Type B pancreatic cell (in vitro differentiated cells): Measurements from ENCODE around the gene MDM1. TPM values are rescaled to one million over a fixed set of nuclear protein-coding genes. Genes with fewer than 3 reads are reported as not detected.

Experiments used
- DNase-seq: peaks from one replicate; pipeline ENCODE4 v3.0.0; 2021; ENCODE audit warnings: mixed read lengths; ENCODE audit not compliant: unreplicated experiment; ENCODE audit errors: extremely low spot score
- H3K27ac Mint-ChIP-seq: 2 replicates; pipeline ENCODE4 v1.8.0; 2021; ENCODE audit warnings: mild to moderate bottlenecking, mixed read lengths
- H3K27me3 Mint-ChIP-seq: 2 replicates; pipeline ENCODE4 v1.8.0; 2021; ENCODE audit warnings: mixed read lengths
- H3K36me3 Mint-ChIP-seq: 2 replicates; pipeline ENCODE4 v1.8.0; 2021; ENCODE audit warnings: mixed read lengths
- H3K4me1 Mint-ChIP-seq: one replicate; pipeline ENCODE4 v1.8.0; 2021; ENCODE audit warnings: mixed read lengths; ENCODE audit not compliant: unreplicated experiment
- H3K4me3 Mint-ChIP-seq: 2 replicates; pipeline ENCODE4 v1.8.0; 2021; ENCODE audit warnings: mild to moderate bottlenecking, mixed read lengths
- H3K9me3 Mint-ChIP-seq: 2 replicates; pipeline ENCODE4 v1.8.0; 2021; ENCODE audit warnings: mixed read lengths
- total RNA-seq: library from RNA; stranded (reverse); gene quantifications from 2 replicates; pipeline ENCODE4 v1.2.1, GENCODE V29; 2021; ENCODE audit warnings: low replicate concordance
- TF ChIP-seq, protein P1 (sequence below): fragments of 200-600 bp; sonication (generic); conservative IDR thresholded peaks from 2 replicates; pipeline ENCODE4 v1.5.0; 2021; ENCODE audit warnings: antibody characterized with exemption, mild to moderate bottlenecking

The MDM1 gene
- total RNA-seq, 1 donor from 2014 or later: 24.0 TPM

DNA sequence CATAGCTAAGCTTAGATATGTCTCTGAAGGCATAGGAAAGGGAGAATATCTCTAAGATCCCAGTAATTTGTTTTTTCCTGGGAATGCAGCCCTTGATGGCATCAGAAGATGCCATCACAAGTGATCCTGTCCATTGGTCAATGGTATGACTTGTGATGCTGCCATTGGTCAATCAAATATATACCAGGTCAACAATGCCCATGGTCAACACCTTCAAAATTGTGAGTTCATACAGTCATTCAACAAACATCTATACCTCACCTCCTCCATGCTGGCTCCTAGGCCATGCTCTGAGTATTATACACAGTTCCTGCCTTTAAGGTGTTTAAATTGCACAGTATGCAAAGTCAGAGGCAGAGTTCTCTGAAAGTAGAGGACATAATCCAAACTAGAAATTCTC lies 59.4 kb downstream of the MDM1 start:
- Mint-ChIP-seq H3K4me3 (no peak overlapping the region), H3K4me1 (peaks cover 10% of the 10 kb centered on the region), H3K9me3 (peaks cover 4% of the 10 kb centered on the region), H3K27me3 (peaks cover 2% of the 10 kb centered on the region), H3K36me3 (no peaks in the 10 kb centered on the region), H3K27ac (no peak overlapping the region)
- DNase-seq: no peak
- TF ChIP-seq, protein P1, sequence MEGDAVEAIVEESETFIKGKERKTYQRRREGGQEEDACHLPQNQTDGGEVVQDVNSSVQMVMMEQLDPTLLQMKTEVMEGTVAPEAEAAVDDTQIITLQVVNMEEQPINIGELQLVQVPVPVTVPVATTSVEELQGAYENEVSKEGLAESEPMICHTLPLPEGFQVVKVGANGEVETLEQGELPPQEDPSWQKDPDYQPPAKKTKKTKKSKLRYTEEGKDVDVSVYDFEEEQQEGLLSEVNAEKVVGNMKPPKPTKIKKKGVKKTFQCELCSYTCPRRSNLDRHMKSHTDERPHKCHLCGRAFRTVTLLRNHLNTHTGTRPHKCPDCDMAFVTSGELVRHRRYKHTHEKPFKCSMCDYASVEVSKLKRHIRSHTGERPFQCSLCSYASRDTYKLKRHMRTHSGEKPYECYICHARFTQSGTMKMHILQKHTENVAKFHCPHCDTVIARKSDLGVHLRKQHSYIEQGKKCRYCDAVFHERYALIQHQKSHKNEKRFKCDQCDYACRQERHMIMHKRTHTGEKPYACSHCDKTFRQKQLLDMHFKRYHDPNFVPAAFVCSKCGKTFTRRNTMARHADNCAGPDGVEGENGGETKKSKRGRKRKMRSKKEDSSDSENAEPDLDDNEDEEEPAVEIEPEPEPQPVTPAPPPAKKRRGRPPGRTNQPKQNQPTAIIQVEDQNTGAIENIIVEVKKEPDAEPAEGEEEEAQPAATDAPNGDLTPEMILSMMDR: no peak

DNA sequence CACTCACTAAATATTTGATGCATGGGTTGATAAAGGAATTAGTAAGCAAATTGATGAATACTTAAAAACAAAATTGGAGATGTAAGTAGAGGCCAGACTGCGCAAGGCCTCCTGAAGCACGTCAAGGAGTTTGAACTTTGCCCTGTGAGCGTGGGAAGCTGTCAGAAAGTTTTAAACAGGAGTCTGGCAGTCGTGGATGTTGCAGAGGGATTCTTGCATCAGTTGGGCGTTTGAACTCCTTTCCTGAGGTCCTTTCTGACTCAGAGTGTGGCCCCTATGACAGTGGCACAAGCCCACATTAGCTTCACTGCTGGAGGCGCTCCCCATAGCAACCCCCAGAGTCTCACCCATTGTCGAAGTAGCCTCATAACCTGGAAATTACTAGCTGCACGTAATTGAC lies 60.8 kb downstream of the MDM1 start:
- Mint-ChIP-seq H3K9me3 (no peaks in the 10 kb centered on the region), H3K36me3 (no peaks in the 10 kb centered on the region), H3K27me3 (peaks cover 2% of the 10 kb centered on the region), H3K4me1 (peaks cover 7% of the 10 kb centered on the region), H3K27ac (no peak overlapping the region), H3K4me3 (no peak overlapping the region)
- DNase-seq: no peak
- TF ChIP-seq, protein P1: no peak

DNA sequence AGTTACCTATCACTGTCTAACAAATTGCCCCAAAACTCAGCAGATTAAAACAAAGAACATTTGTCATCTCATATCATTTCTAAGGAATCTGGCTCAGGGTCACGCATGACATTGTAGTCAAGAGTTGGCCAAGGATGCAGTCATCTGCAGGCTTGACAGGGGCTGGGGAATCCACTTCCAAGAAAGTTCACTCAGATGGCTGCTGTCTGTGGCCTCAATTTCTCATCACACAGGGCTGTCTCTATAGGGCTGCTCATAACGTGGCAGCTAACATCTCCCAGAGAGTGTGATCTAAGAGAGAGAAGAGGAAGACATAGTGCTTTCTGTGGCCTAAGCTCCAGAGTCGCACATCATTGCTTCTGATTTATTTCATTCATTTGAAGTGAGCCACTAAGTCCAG lies 61.8 kb downstream of the MDM1 start:
- H3K4me3 Mint-ChIP-seq: no peak overlapping the region
- H3K36me3 Mint-ChIP-seq: no peaks in the 10 kb centered on the region
- H3K27ac Mint-ChIP-seq: no peak overlapping the region
- H3K27me3 Mint-ChIP-seq: peaks cover 6% of the 10 kb centered on the region
- H3K4me1 Mint-ChIP-seq: peaks cover 10% of the 10 kb centered on the region
- no peak for DNase-seq
- TF ChIP-seq, protein P1: no peak
- no peaks in the 10 kb centered on the region for H3K9me3 Mint-ChIP-seq

DNA sequence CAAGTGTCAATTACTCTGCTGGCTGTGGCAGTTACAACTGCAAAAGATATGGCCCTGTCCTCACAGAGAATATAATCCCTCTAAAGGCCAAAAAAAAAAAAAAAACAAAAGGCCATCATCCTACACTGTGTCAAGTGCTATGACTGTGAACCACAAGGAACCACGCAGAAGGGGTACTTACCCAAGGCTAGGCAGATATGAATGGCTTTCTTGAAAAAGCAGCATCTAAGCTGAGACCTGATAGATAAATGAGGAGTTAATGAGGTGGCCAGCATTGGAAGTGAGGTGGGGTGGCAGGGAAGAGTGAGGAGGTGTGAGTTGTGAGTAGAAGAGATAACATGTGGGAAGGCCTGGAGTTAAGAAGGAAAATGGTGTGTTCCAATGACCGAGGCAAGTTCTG lies 62.4 kb downstream of the MDM1 start:
- H3K27me3 Mint-ChIP-seq: peaks cover 9% of the 10 kb centered on the region
- H3K9me3 Mint-ChIP-seq: no peaks in the 10 kb centered on the region
- no peaks in the 10 kb centered on the region for H3K36me3 Mint-ChIP-seq
- TF ChIP-seq, protein P1: no peak
- no peak overlapping the region for H3K27ac Mint-ChIP-seq
- no peak for DNase-seq
- peaks cover 10% of the 10 kb centered on the region for H3K4me1 Mint-ChIP-seq
- no peak overlapping the region for H3K4me3 Mint-ChIP-seq

DNA sequence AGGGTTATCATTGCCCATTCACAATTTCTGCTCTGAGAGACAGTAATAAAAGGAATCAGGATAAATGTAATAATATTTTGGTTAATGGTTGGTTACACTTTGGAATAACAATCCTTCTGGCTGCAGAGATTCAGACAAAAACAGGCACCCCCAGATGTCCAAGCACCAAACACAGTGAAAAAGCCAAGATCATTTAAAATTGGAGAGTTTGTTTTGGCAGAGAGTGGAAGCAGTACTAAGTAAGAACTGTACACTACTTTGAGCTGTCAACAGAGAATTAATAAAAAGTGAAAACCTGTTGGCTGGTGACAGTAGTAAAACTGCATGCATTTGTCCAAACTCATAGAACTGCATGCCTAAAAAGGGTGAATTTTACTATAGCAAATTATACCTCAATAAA lies 63.2 kb downstream of the MDM1 start:
- peaks cover 10% of the 10 kb centered on the region for H3K4me1 Mint-ChIP-seq
- no peak overlapping the region for H3K4me3 Mint-ChIP-seq
- TF ChIP-seq, protein P1: no peak
- no peaks in the 10 kb centered on the region for H3K36me3 Mint-ChIP-seq
- DNase-seq: no peak
- no peaks in the 10 kb centered on the region for H3K9me3 Mint-ChIP-seq
- peaks cover 11% of the 10 kb centered on the region for H3K27me3 Mint-ChIP-seq
- H3K27ac Mint-ChIP-seq: no peak overlapping the region

DNA sequence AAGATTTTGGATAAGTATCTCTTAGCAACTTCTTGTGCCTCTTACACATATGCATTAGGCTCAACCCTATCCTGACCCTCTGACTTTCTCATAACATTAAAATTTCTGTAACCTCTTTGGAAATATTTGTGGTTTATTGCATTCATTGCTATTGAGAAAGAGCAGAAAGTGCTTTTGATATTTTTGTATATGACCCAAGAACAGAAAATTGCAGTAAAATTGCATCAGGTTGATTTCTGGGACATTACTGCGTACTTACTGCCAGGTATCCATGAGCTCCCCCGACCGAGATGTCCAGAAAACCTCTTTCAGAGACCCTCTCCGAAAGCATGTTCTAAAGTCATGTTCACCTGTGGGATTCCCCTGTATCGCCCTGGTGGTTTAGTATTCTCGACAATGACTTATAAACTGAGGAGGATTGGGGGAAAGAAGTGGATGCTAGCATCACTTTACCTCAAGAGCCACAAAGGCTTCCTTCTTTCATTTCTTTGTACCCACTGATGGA lies 64.2 kb downstream of the MDM1 start:
- Mint-ChIP-seq H3K27ac (no peak overlapping the region), H3K27me3 (peaks cover 11% of the 10 kb centered on the region), H3K36me3 (no peaks in the 10 kb centered on the region)

More for the DNA sequence above, 64.2 kb downstream of the MDM1 start:
- Mint-ChIP-seq H3K4me1 (peaks cover 10% of the 10 kb centered on the region), H3K9me3 (no peaks in the 10 kb centered on the region), H3K4me3 (no peak overlapping the region)
- DNase-seq: no peak
- TF ChIP-seq, protein P1: no peak
